Lung microvascular endothelial cell (primary cell): ENCODE results near the gene NBR1. TPM values are rescaled to one million over a fixed set of nuclear protein-coding genes. Genes with fewer than 3 reads are reported as not detected.
"Not testable (repeated sequence)": the region's sequence is repeated elsewhere in the genome, so short reads cannot be mapped to it uniquely, and the experiment has no call there.

Experiments used
- DNase-seq, 2 donors: peaks; one replicate each; pipeline versions ENCODE4 v3.0.0 to v3.0.0-alpha.2; 2010; ENCODE audit warnings: low read depth in 2 of 2
- total RNA-seq: library from RNA; depleted of rRNA; stranded (reverse); fragments of >200 nt; gene quantifications from 2 replicates; pipeline ENCODE4 v1.2.1, GENCODE V29; 2014

Gene NBR1
- 56.7 and 75.4 TPM in 2 replicates for total RNA-seq

- peak; percentile 99 for DNase-seq
Observed at GRCh38 chr17:43170766-43171585, at the start of gene NBR1. NBR1 (plus strand) TSS chr17:43171214; CDS start chr17:43175800, 4,586 bp downstream.

GRCh38 chr17:43125133-43125966, 45.7 kb upstream of the NBR1 start, which contains the start of gene BRCA1:
BRCA1 (minus strand) TSS chr17:43125364; CDS start chr17:43124096, 1,268 bp downstream.
- peak; percentile 98 to 99 for DNase-seq

GRCh38 chr17:43125967-43126910, 44.8 kb upstream of the NBR1 start:
- no peak for DNase-seq

- no peak for DNase-seq
Observed at GRCh38 chr17:43126911-43127290, 44.1 kb upstream of the NBR1 start.

- DNase-seq, result not testable (repeated sequence)
Observed at GRCh38 chr17:43127333-43127876, 43.6 kb upstream of the NBR1 start.

GRCh38 chr17:43129671-43130010, 41.4 kb upstream of the NBR1 start:
- DNase-seq, result peak; percentile 11 to 60

- no peak for DNase-seq
Observed at GRCh38 chr17:43132117-43132516, 38.9 kb upstream of the NBR1 start.

GRCh38 chr17:43133439-43133838, 37.6 kb upstream of the NBR1 start:
- not testable (repeated sequence) for DNase-seq

- no peak for DNase-seq
Observed at GRCh38 chr17:43134774-43135453, 36.1 kb upstream of the NBR1 start.

- DNase-seq, result no peak
Observed at GRCh38 chr17:43135454-43135819, 35.6 kb upstream of the NBR1 start.

- DNase-seq, result not testable (repeated sequence)
Observed at GRCh38 chr17:43136574-43136973, 34.4 kb upstream of the NBR1 start.

- DNase-seq, result not testable (repeated sequence)
Observed at GRCh38 chr17:43138531-43138930, 32.5 kb upstream of the NBR1 start.

GRCh38 chr17:43140396-43141332, 30.4 kb upstream of the NBR1 start:
- no peak for DNase-seq

GRCh38 chr17:43142153-43142552, 28.9 kb upstream of the NBR1 start:
- DNase-seq, result no peak

GRCh38 chr17:43143201-43143600, 27.8 kb upstream of the NBR1 start:
- DNase-seq, result no peak

GRCh38 chr17:43146649-43147048, 24.4 kb upstream of the NBR1 start:
- no peak for DNase-seq

GRCh38 chr17:43151880-43152456, 19.0 kb upstream of the NBR1 start:
- DNase-seq, result no peak

GRCh38 chr17:43153197-43153835, 17.7 kb upstream of the NBR1 start:
- DNase-seq, result not testable (repeated sequence)

- DNase-seq, result no peak
Observed at GRCh38 chr17:43155666-43156065, 15.3 kb upstream of the NBR1 start.
